Natural killer cell treated with Interleukin-12 subunit alpha and Interleukin-12 subunit beta and Interleukin-15 and Interleukin-18, amount 100 ng/mL, for 72 hours (primary cell): Measurements from ENCODE around the gene TSC1. TPM values are rescaled to one million over a fixed set of nuclear protein-coding genes. Genes with fewer than 3 reads are reported as not detected.

ENCODE experiments used
- ATAC-seq, 2 donors: fragments of 150-1000 bp; cut with Tn5 transposase in 1 of 2; sonication (Bioruptor Pico), chemical (Tn5 transposase) in 1 of 2; 2 replicates each; pipeline ENCODE4 v1.10.0; 2021
- DNase-seq: peaks from one replicate; pipeline ENCODE4 v3.0.0; 2022; ENCODE audit warnings: low spot score
- H3K27ac Mint-ChIP-seq, 2 donors: 1 replicate in 1 of 2; 2 replicates in 1 of 2; pipeline ENCODE4 v1.8.0; 2022; ENCODE audit warnings: mixed read lengths in 2 of 2, mild to moderate bottlenecking in 1 of 2, moderate library complexity in 1 of 2
- H3K27me3 Mint-ChIP-seq, 2 donors: 1 replicate in 1 of 2; 2 replicates in 1 of 2; pipeline ENCODE4 v1.8.0; 2022; ENCODE audit warnings: mixed read lengths in 2 of 2
- H3K36me3 Mint-ChIP-seq: one replicate; pipeline ENCODE4 v1.8.0; 2022; ENCODE audit warnings: mixed read lengths
- H3K4me1 Mint-ChIP-seq, 2 donors: 1 replicate in 1 of 2; 2 replicates in 1 of 2; pipeline ENCODE4 v1.8.0; 2022; ENCODE audit warnings: low read depth in 2 of 2, mixed read lengths in 2 of 2, mild to moderate bottlenecking in 1 of 2
- H3K4me3 Mint-ChIP-seq: one replicate; pipeline ENCODE4 v1.8.0; 2022; ENCODE audit warnings: mixed read lengths
- H3K9me3 Mint-ChIP-seq: 2 replicates; pipeline ENCODE4 v1.8.0; 2022; ENCODE audit warnings: mixed read lengths
- total RNA-seq, 2 donors: library from RNA; stranded (reverse); gene quantifications; one replicate each; pipeline ENCODE4 v1.2.3, GENCODE V29; 2022

The TSC1 gene
- total RNA-seq, 2 donors from 2014 or later = 37.8 to 45.7 TPM

DNA sequence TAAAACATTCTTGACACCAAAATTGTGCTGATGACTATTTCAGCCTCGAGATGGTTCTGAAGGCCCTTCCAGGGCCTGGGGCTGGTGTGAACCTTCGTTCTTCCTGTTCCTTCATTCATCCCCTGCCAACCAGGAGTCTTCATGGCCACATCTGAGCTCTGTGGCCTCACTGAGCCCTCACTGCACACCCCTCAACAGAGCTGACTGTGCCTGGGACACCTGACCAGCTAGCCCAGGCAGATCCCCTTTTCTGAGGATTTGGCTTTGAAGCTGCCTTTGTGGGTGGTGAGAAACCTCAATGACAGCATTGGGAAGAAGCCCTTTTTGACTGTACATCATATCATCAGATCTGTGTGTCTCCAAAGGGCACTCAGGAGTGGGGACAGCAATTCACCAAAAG lies 80.1 kb downstream of the TSC1 start:
- H3K4me1 Mint-ChIP-seq = no peaks in the 10 kb centered on the region
- no peaks in the 10 kb centered on the region for H3K9me3 Mint-ChIP-seq
- no peak for ATAC-seq
- H3K27me3 Mint-ChIP-seq = no peaks in the 10 kb centered on the region
- DNase-seq = no peak
- no peaks in the 10 kb centered on the region for H3K36me3 Mint-ChIP-seq
- no peak overlapping the region for H3K4me3 Mint-ChIP-seq
- H3K27ac Mint-ChIP-seq = no peak overlapping the region

DNA sequence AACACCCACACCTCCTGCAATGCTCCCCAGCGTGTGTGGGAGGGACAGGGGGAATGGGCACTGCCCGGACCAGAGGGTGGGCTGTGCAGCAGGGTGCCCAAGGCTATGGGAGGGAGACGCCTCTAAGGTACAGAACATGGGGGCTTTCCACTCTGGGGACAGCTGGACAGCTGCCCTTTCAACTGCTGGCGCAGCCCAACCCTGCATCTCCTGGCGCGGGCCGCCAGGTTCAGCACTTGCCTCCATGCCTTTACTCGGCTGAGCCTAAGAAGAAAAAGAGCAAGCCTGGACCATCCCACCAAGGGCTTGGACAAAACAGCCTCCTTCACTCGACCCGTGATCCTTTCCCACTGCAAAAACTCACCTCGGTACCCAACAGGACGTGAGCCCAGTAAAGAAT lies 81.3 kb downstream of the TSC1 start:
- Mint-ChIP-seq H3K4me1 (no peaks in the 10 kb centered on the region), H3K27ac (no peak overlapping the region), H3K9me3 (no peaks in the 10 kb centered on the region), H3K27me3 (no peaks in the 10 kb centered on the region), H3K4me3 (no peak overlapping the region), H3K36me3 (no peaks in the 10 kb centered on the region)
- no peak for DNase-seq
- no peak for ATAC-seq

- H3K9me3 Mint-ChIP-seq = no peaks in the 10 kb centered on the region
- H3K27ac Mint-ChIP-seq = no peak overlapping the region
- no peak overlapping the region for H3K4me3 Mint-ChIP-seq
- H3K27me3 Mint-ChIP-seq = no peaks in the 10 kb centered on the region
- no peak for DNase-seq
- no peaks in the 10 kb centered on the region for H3K4me1 Mint-ChIP-seq
- no peak for ATAC-seq
- no peaks in the 10 kb centered on the region for H3K36me3 Mint-ChIP-seq
Observed at GRCh38 chr9:132862533-132862932, 81.9 kb downstream of the TSC1 start.

GRCh38 chr9:132861666-132862065 lies 82.8 kb downstream of the TSC1 start:
- Mint-ChIP-seq H3K4me3 (no peak overlapping the region), H3K27me3 (peaks cover 0 to 2% of the 10 kb centered on the region in 2 donors), H3K36me3 (no peaks in the 10 kb centered on the region), H3K9me3 (no peaks in the 10 kb centered on the region), H3K4me1 (no peaks in the 10 kb centered on the region), H3K27ac (no peak overlapping the region)
- no peak for DNase-seq
- ATAC-seq = no peak

DNA sequence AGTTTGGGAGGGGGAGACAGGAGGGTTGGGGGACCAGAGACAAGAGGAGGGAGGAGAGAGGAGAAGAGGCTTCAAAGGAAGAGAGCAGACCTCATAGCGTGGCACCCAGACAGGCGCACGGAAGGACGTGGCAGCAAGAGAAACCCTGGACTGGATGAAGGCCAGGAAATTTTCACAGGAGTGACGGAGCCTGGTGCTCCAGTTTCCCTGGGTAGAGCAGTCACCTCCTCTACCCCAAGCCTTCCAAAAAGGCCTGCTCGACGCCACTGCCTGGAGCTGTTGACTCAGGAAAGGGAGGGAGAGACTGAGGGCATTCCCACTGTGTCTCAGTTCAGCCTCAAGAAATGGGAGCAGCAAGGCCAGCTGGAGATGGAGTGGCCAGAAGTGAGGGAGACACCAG lies 85.7 kb downstream of the TSC1 start:
- Mint-ChIP-seq H3K36me3 (no peaks in the 10 kb centered on the region), H3K4me1 (peaks cover 0 to 5% of the 10 kb centered on the region in 2 donors), H3K27me3 (peaks cover 0 to 12% of the 10 kb centered on the region in 2 donors), H3K4me3 (no peak overlapping the region), H3K9me3 (no peaks in the 10 kb centered on the region), H3K27ac (no peak overlapping the region)
- ATAC-seq (no peak), DNase-seq (no peak)

GRCh38 chr9:132857616-132858342 lies 86.6 kb downstream of the TSC1 start:
- Mint-ChIP-seq H3K36me3 (no peaks in the 10 kb centered on the region), H3K4me3 (no peak overlapping the region), H3K9me3 (no peaks in the 10 kb centered on the region), H3K4me1 (peaks cover 0 to 5% of the 10 kb centered on the region in 2 donors), H3K27me3 (peaks cover 0 to 12% of the 10 kb centered on the region in 2 donors), H3K27ac (no peak overlapping the region)
- DNase-seq = no peak
- no peak for ATAC-seq

DNA sequence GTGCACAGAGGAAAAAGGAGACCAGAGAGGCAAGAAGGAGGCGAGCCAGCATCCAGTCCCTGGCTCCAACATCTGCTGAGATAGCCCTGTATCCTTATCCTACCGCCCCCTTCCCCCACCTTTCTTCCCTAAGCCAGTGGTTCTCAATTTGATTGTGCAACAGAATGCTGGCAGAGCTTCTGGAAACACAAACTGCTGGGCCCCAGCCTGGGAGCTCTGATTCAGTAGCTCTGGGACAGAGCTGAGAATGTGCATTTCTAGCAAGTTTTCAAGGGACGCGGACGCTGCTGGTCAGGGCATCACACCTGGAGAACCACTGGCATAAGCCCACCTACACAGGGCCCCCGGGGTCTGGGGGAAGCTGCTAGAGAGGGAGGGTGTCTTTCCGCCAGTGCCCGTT lies 87.4 kb downstream of the TSC1 start:
- ATAC-seq (no peak), DNase-seq (no peak)
- no peak overlapping the region for H3K4me3 Mint-ChIP-seq
- H3K4me1 Mint-ChIP-seq = peaks cover 0 to 5% of the 10 kb centered on the region in 2 donors
- no peaks in the 10 kb centered on the region for H3K36me3 Mint-ChIP-seq
- peaks cover 0 to 12% of the 10 kb centered on the region in 2 donors for H3K27me3 Mint-ChIP-seq
- no peaks in the 10 kb centered on the region for H3K9me3 Mint-ChIP-seq
- H3K27ac Mint-ChIP-seq = no peak overlapping the region

DNA sequence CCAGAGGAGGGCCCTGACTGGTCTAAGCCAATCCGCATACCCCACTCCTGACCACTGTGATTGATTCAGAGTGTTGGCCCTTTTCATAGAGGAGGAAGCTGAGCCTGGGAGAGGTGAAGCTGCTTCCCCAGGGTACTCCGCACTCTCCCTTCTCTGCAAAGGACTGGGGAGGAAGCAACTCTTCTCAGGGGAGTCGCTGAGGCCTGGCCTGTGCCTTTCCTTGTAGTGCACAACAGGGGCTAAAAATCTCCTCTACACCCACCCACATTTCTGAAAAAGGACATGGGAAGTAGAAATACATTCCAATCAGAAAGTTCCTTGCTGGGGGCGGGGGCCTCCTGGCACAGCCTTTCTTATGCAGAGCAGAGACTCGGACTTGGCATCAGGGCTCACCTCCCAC lies 88.5 kb downstream of the TSC1 start:
- ATAC-seq (no peak), DNase-seq (no peak)
- H3K27me3 Mint-ChIP-seq = peaks cover 0 to 19% of the 10 kb centered on the region in 2 donors
- no peak overlapping the region for H3K27ac Mint-ChIP-seq
- peaks cover 0 to 5% of the 10 kb centered on the region in 2 donors for H3K4me1 Mint-ChIP-seq
- H3K36me3 Mint-ChIP-seq = no peaks in the 10 kb centered on the region
- H3K4me3 Mint-ChIP-seq = no peak overlapping the region
- H3K9me3 Mint-ChIP-seq = no peaks in the 10 kb centered on the region

- H3K4me1 Mint-ChIP-seq = peaks cover 0 to 5% of the 10 kb centered on the region in 2 donors
- H3K27ac Mint-ChIP-seq = no peak overlapping the region
- DNase-seq (no peak), ATAC-seq (no peak)
- peaks cover 0 to 19% of the 10 kb centered on the region in 2 donors for H3K27me3 Mint-ChIP-seq
- H3K4me3 Mint-ChIP-seq = no peak overlapping the region
- no peaks in the 10 kb centered on the region for H3K36me3 Mint-ChIP-seq
- no peaks in the 10 kb centered on the region for H3K9me3 Mint-ChIP-seq
Observed at GRCh38 chr9:132854832-132855231, 89.6 kb downstream of the TSC1 start.

- Mint-ChIP-seq H3K27me3 (peaks cover 0 to 19% of the 10 kb centered on the region in 2 donors), H3K4me3 (no peak overlapping the region), H3K4me1 (peaks cover 0 to 5% of the 10 kb centered on the region in 2 donors), H3K36me3 (no peaks in the 10 kb centered on the region), H3K27ac (no peak overlapping the region), H3K9me3 (no peaks in the 10 kb centered on the region)
- no peak for DNase-seq
- no peak for ATAC-seq
Observed at GRCh38 chr9:132853482-132853881, 90.9 kb downstream of the TSC1 start.

GRCh38 chr9:132849185-132849706 lies 95.2 kb downstream of the TSC1 start:
- DNase-seq = no peak
- Mint-ChIP-seq H3K4me1 (no peaks in the 10 kb centered on the region), H3K27me3 (peaks cover 0 to 7% of the 10 kb centered on the region in 2 donors), H3K4me3 (no peak overlapping the region), H3K9me3 (no peaks in the 10 kb centered on the region), H3K27ac (no peak overlapping the region), H3K36me3 (no peaks in the 10 kb centered on the region)
- ATAC-seq = no peak

DNA sequence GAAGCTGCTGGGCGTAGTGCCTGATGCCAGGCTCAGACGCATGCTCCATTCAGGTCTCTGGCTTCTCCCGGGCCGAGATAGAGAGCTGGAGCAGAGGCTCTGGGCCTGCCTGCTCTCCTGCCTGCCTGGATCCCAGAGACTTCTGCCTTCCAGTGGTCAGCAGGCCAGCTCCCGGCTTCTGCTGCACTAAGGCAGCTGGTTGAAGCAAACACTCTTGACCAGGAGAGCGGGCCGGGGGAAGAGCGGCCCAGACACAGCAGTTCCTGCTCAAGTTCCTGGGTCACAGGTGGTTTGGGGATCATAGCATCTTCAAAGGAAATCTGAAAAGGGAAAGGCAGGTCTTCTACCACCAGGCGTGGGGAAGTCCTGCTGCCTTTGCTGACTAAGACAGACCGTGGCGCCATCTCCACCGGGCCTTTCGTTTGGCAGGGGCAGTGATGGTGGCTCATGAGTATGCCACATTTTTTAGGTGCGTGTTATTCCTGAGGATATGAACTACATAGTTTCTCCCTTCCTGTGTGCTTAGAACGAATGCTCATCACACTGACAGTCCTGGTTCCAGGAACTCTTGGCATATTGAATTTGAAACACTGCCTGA lies 97.4 kb downstream of the TSC1 start:
- no peak overlapping the region for H3K4me3 Mint-ChIP-seq
- no peaks in the 10 kb centered on the region for H3K9me3 Mint-ChIP-seq
- no peak for DNase-seq
- H3K27me3 Mint-ChIP-seq = peaks cover 0 to 7% of the 10 kb centered on the region in 2 donors
- H3K4me1 Mint-ChIP-seq = no peaks in the 10 kb centered on the region
- no peaks in the 10 kb centered on the region for H3K36me3 Mint-ChIP-seq
- no peak for ATAC-seq
- no peak overlapping the region for H3K27ac Mint-ChIP-seq

DNA sequence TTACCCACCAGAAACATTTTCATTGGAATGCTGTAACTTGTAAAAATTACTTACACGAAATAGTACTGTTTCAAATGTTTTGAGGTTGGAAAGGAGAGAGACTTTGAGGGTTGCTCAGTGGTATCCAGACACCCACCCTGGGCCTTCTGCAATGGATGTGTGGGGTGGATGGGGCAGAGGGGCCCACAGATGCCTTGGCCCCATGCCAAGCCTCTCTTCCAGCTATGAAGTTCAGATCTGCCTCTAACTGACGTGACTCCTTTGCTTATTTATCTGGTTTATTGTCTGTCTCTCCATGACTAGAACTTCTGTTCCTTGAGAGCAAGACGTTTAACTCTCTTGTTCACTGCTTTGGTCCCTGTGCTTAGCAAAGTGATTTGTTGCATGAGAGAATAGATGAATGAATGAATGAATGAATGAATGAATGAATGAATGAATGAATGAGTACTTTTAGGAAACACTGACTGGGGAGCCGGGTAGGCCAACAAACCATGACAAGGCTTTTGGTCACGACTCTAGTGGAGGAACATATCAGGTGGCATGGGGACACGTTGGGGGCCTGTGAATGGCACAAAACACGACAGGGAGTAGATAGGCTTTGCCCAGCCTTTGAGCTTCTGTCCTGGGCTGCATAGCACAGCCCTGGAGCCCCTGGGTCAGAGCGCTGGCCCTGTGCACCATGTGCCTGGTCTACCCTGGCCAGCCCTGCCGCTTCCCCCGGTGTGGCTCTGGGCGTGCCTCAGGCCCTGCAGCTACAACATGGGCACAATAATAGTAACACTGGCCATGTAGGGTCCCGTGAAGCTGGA lies 98.1 kb downstream of the TSC1 start:
- Mint-ChIP-seq H3K9me3 (no peaks in the 10 kb centered on the region), H3K27ac (no peak overlapping the region)

More for the DNA sequence above, 98.1 kb downstream of the TSC1 start:
- Mint-ChIP-seq H3K4me1 (no peaks in the 10 kb centered on the region), H3K36me3 (no peaks in the 10 kb centered on the region), H3K27me3 (peaks cover 0 to under 1% of the 10 kb centered on the region in 2 donors), H3K4me3 (no peak overlapping the region)
- DNase-seq = no peak
- peak in 1 of 2 donors; percentile 40 for ATAC-seq
